GM19193 (cell line): ENCODE data around the gene IQCB1.

ENCODE experiments used
- POLR2A ChIP-seq: IDR thresholded peaks from 4 replicates; pipeline ENCODE4 v1.6.1; 2011; ENCODE audit not compliant: insufficient read depth, insufficient read length; ENCODE audit errors: extremely low read depth

Gene IQCB1

GRCh38 chr3:121730940-121731687, 103.7 kb downstream of the IQCB1 start:
- no peak for TF ChIP-seq POLR2A

GRCh38 chr3:121724130-121724529, 110.7 kb downstream of the IQCB1 start:
- no peak for TF ChIP-seq POLR2A

DNA sequence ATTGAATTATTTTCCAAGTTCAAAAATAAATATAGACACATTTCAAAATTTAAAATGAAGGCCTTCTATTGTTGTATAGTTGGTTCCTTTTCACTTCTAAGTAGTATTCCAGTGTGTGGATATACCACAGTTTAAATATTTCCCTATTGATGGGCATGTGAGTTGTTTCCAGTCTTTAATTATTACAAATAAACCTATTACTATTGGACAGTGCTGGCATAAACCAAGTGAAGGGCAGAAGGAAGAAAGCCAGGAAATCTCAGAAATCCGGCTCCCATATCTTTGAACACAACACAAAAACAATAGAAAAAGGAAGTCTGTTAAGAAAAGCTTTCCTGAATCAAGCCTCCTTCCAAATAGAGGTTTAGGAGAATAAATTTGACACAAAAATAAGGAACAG, 111.4 kb downstream of the IQCB1 start:
- no peak for TF ChIP-seq POLR2A

DNA sequence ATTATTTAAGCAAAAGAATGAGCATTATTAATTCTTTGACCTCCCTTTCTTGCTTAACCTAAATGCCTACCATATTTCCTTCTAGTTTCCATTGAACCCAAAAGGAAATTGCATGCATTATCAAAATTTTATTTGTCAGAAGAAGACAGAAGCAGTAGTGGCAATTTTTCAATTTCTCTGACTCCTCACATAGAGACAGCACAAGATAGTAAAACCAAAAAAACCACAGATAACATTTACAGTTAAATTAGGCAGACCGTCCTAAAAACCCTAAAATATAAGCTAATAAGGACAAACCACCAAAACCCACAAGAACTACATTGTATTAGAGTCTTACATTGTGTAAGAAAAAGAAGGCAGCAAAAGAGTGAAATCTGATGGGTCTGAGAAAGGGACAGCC, 112.4 kb downstream of the IQCB1 start:
- TF ChIP-seq POLR2A, result no peak

DNA sequence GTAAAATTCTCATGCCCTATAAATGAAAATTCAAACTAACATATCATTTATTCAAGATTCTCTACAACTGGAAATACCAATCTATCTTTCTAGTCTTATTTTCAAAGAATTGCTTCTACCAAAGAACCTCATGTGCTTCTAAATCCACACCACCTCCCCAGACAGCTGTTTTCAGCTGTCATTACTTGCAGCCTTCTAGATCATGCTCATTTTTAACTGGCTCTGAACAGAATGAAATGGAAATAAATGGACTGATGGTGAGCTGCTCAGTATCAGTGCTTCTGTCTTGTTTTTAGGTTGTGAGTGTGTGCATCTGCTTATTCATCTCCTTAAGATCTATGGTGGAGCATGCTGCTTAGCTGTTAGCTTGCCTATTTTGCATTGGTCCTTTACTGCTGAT, 114.7 kb downstream of the IQCB1 start:
- TF ChIP-seq POLR2A, result no peak
